ENCODE results near the gene HOXA7. TPM values are rescaled to one million over a fixed set of nuclear protein-coding genes. Genes with fewer than 3 reads are reported as not detected.

The HOXA7 gene
- 6.3 TPM for total RNA-seq

GRCh38 chr7:27156508-27156898 is at the start of gene HOXA7:
HOXA7 (minus strand) TSS chr7:27156675; CDS start chr7:27156545, 130 bp downstream.
- DNase-seq (ENCODE audit: low spot score), result peak; percentile 82

- DNase-seq (ENCODE audit: low spot score), result no peak
Measured at GRCh38 chr7:27205325-27206280, 49.1 kb upstream of the HOXA7 start.

- peak; percentile 50 for DNase-seq (ENCODE audit: low spot score)
Measured at GRCh38 chr7:27204851-27205322, 48.4 kb upstream of the HOXA7 start.

- DNase-seq (ENCODE audit: low spot score), result no peak
Measured at GRCh38 chr7:27203964-27204594, 47.6 kb upstream of the HOXA7 start.

DNA sequence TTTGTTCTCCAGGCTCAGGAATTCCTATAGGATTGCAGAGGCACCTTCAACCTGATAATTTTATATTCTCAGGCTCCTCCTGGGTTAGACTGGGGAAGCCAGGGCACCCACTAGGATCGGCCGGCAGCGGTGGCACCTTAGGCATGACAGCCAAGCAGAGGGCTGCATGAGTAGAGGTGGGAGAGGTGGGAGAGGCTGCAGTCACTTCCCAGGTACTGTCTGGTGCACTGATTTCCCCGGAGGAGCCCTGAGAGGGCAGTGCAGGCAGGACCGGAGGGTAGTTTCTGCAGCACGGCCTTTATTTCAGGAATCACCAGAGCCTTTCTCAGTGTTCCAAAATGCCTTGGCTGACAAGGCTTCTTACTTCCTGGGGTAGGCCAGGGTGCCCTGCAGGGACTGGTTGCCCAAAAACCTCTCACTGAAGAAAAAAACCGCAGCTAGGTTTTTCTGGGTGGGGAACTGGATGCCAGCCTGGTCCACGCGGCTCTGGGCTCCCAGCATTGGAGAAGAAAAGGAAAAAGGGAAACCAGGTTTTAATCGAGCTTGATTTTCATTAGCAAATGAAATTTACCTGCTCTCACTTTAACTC is 47.0 kb upstream of the HOXA7 start:
- DNase-seq (ENCODE audit: low spot score), result no peak

DNA sequence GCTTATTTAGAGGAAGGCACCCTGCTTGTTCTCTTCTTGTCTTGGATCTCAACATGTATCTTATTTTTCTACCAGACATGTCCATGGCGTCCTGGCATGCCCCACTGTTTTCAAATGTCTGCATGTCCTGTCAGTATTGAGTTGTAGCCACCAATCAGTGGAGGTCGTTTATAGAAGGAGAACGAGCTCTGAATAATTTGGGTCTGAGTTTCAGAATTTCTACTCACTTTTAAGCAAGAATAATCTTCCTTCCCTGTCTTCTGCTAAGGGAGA is 46.3 kb upstream of the HOXA7 start:
- DNase-seq (ENCODE audit: low spot score), result no peak

DNA sequence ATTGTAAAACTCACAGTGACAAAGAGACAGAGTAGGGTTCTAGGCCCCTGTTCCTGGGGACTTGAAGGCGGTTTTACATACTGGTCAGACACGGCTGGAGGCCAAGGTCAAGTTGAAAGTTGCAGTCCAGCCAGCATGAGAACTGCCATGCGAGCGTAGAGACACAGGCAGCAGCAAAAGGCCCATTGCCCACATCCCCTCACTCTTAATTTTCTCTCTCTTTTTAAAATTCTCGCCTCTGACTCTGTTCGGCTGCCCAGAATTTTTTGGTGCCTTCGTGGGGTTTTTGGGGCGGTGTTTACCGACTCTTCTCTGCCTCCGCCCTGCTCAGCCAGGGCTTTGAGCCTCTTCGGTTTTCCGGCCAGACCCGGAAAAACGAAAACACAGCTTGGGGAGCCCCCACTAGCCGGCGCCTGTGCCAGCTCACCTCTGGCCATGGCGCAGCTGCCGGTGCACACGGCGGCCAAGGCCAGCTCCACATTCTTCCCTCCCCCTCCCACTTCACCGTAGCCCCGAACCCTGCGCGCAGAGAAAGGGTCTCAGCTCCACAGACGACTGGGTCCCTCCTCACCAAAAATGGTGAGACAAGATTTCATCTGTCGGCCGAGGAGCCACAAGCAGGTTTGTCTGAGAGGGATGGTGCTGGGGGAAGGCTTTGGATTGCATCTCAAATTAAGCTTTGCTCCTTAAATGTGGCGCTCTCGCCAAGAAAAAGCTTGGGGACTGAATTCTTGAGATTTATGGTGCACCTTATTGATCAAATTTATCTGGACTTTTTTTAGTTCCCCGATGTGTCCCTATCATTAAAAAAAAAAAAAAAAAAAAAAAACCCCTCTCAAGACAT is 45.8 kb upstream of the HOXA7 start:
- no peak for DNase-seq (ENCODE audit: low spot score)

DNA sequence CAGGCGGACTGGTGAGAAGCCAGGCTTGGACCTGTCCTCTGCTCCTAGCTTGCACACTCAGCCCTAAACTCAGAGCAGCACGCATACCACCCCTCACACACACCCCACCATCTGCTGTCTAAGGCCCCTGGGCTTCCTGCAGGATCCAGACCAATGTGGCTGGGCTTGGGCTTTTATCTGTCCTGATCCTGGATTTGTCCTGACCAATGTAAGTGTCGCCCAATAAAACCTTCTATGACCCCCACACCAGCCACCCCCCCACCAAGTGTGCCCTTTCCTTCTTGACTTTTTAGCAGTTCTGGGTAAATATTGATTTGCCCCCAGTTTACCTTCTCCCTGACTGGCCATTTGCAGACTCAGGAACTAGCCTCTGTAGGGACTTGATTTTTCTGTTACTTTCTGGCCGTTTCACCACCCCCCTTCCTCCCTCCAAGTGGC is 45.1 kb upstream of the HOXA7 start:
- DNase-seq (ENCODE audit: low spot score), result no peak

DNA sequence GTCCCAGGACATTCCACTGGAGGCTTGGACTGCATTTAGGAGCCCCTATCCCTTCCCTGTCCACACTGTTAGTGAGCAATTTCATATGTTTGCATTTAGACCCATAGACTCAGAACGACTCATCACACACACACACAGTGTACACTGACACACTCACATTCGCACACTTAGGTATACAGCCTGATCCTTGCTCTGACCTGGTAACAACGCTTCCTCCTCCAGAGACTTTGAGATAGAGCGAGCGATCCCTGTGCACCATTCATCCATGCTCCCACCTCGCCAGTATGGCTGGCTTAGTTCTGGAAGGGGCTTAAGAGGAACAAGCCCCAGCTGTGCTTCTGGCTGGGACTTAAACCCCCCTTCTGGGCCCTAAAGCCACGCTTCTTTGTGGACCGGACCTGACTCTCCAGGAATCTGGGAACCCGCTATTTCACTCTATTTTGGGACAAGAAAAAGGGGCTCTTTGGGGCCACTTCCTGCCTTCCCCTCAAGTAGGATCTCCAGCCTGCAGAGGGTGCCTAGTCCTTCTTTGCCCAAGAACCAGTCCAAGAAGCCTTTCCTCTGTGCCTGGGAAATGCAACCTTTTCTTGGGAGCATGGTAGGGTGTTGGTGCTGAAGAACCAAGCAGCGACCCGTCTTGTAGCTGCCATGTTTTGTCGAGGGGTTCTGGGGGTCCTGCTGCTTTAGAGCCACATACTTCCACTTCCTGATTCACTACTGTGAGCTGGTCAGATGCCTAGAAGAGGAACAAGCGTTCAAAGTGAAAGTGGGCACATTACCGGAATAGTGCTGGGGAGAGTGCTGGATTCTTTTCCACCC is 44.5 kb upstream of the HOXA7 start:
- DNase-seq (ENCODE audit: low spot score), result no peak

GRCh38 chr7:27199849-27200760 is 43.6 kb upstream of the HOXA7 start, which contains the start of gene HOXA13:
HOXA13 (minus strand) TSS chr7:27200091; CDS start chr7:27200077, 14 bp downstream.
- peak; percentile 75 for DNase-seq (ENCODE audit: low spot score)

- no peak for DNase-seq (ENCODE audit: low spot score)
Measured at GRCh38 chr7:27198871-27199801, 42.7 kb upstream of the HOXA7 start.

- no peak for DNase-seq (ENCODE audit: low spot score)
Measured at GRCh38 chr7:27198138-27198841, 41.8 kb upstream of the HOXA7 start.

DNA sequence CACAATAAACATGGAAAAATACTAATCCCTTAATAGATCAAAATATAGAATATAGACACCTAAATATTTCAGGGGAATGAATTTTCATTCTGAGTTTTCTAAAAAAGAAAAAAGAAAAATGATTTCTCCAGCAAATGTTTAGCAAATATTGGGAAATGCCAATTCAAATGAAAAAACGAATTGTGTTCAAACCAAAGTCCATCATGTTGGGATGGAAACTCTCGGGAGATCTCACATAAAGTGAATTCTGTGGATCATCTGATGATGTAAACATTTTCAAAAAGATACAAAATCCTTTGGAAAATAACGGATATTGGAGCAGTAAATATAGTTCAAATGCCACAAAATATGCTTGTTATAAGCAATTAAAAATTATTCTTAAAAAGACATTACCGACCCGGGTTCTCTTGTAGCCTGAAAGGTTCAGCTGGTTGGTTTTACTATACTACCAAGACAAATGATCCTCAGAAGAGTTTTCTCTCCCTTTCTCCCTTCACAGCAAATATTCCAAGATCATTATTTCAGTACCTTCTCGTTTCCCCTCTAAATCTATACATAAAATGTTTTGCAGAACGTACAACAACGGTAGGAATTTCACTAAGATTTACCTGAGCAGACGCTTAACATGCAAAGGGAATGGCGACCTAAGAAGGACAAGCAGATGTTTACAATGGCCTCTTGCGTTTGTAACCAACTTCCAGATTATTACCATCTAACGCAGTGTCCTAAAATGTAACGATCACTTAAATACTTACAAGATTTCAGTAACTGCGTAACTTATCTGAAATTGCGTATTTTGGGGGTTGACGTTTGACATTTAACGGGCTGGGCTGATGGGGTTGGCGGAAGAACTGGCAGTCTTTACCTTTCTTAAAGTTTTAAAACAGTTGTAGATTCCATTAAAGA is 40.9 kb upstream of the HOXA7 start:
- no peak for DNase-seq (ENCODE audit: low spot score)

DNA sequence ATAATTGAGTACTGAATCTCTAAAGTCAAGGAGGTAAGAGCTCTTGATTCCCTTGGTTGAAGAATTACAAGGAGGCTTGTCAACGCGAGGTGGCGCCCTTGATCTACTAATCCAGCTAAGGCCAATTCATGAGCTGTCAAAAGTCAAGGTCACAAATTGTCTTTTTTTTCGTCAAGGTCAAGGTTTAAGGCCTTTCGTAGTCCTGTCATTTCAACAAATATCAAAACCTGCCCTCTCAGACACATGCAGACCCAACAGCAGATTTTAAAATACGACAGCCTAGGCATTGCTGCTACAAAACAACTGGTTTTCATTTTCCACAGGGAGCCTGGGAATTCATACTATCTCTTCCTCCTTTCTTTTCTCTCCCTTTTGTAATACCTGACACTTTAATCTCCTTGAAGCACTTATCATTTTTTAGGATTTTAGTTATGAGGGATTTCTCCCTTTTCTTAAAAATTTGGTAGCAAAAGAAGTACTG is 39.9 kb upstream of the HOXA7 start:
- DNase-seq (ENCODE audit: low spot score), result peak; percentile 91

- peak; percentile 45 for DNase-seq (ENCODE audit: low spot score)
Measured at GRCh38 chr7:27194686-27195379, 38.4 kb upstream of the HOXA7 start.

- no peak for DNase-seq (ENCODE audit: low spot score)
Measured at GRCh38 chr7:27194002-27194352, 37.5 kb upstream of the HOXA7 start.
